GM19468 (cell line): ENCODE data around the gene ZNF189.
"Not testable (repeated sequence)": the region's sequence is repeated elsewhere in the genome, so short reads cannot be mapped to it uniquely, and the experiment has no call there.

Experiments used
- ATAC-seq: cut with Tn5 transposase; IDR thresholded peaks from one replicate; pipeline ENCODE4 v1.9.1; 2021; ENCODE audit warnings: mild to moderate bottlenecking, moderate library complexity, moderate number of reproducible peaks; ENCODE audit not compliant: unreplicated experiment; ENCODE audit errors: extremely low read depth

ZNF189 gene

DNA sequence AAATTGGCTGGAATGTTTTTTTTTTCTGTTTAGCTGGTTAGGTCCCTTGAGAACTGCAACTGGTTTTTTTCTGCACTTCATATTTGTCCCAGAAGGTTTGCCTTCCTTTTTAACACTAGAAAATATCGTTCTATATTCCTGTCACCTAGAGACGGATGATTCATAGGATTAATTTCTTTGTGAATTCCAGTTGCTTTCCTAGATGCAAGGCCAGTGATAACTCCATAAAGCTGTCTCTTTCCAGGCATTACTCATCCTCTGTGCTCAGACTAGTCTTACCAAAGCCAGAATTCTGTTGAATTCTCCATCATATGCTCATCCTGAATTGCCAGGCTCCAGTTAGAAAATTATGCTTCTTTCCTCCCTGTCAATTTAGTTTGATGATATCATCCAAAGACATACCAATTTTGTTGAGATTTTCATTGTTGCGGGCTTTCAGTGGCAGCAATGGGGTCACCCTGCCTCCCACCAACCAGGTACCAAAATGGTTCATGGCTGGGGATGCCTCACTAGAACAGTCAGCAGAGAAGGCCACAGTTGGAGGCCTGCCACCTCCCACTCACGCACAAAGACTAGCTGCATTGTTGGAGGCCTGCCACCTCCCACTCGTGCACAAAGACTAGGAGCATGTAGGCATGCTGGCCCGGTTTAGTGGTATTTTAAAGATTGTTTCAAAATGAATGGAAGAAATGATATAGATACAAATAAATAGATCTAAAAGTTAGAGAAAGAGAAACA lies 22.4 kb upstream of the ZNF189 start:
- ATAC-seq, result no peak

DNA sequence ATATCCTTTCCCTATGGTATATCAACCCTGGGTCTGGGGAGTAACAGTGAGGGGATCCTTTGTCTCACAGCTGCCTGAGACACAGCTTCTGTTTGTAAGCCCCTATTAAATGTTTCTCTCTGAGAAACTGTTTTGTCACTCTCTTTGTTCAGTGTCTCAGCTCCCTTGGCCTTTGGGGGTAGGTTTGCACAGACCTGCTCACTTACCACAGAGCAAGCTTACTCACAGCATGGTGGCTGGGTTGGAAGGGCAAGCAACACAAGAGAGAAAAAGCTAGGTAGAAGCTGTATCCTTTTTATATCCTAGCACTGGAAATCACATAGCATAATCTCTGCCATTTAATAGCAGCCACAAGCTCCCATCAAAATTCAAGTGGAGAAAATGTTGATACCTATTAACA lies 18.4 kb upstream of the ZNF189 start:
- no peak for ATAC-seq

DNA sequence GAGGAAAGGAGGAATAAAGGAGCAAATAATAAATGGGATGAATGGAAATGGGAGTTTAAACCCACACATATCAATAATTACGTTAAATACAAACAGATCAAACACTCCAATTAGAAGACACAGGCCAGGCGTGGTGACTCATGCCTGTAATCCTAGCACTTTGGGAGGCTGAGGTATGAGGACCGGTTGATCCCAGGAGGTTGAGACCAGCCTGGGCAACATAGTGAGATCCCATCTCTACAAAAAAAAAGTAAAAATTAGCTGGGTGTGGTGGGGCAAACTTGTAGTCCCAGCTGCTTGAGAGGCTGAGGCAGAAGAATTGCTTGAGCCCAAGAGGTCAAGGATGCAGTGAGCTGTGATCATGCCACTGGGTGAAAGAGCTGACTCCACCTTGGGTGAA lies 17.5 kb upstream of the ZNF189 start:
- no peak for ATAC-seq

DNA sequence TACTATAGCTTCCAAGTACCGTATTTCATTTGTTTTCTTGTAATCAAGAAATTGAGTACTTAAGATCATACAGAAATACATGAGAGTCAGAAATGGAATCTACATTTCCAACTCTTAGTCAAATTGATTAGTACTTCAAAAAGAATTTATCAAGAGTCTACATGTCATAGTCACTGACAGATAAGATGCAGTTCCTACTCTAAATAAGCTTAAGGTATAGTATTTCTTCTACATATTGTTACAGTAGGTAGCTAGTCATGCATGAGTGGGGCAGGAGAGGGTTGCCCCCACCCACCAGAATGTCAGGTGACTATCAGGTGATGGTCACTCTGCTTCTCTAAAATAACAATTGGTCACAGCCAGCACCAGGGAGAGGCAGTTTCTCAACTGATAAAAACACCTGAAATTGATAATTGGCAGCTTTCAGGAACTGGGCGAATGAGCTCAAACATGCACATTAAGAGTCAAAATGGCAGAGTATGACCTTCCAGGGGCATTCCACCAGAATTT lies 16.8 kb upstream of the ZNF189 start:
- no peak for ATAC-seq

DNA sequence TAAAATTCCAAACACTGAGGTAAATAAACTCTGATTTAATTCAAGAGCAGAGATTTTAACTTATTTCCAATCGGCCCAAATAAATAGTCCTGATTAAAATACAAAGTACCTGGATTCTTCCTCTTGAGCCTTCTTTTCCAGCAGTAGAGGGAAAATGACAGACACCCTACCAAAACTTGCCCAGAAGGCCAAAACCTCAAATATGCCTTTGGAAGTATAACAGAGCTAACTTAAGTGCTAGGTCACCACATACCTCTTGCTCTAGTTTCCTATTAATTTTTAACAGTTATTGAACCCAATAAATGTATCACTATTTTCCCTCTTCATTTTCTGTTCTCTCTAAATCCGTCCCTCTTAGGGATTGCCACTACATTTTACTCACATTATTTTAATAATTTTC lies 15.3 kb upstream of the ZNF189 start:
- ATAC-seq, result no peak

DNA sequence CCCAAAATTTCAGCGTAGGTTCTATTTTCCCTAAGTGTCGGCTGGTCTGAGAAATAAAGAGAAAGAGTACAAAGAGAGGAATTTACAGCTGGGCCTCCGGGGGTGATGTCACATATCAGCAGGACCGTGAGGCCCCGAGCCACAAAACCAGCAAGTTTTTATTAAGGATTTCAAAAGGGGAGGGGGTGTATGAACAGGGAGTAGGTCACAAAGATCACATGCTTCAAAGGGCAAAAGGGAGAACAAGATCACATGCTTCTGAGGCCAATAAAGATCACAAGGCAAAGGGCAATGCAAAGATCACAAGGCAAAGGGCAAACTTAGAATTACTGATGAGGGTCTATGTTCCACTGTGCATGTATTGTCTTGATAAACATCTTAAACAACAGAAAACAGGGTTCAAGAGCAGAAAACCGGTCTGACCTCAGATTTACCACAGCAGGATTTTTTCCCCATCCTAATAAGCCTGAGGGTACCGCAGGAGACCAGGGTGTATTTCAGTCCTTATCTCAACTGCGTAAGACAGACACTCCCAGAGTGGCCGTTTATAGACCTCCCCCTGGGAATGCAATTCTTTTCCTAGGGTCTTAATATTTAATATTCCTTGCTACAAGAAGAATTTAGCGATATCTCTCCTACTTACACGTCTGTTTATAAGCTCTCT lies 13.6 kb upstream of the ZNF189 start, which contains the start of gene BAAT:
TSS of gene BAAT (minus strand) at position 134 of the 664 bp plus-strand sequence. CDS start 13,602 bp downstream, outside the sequence.
- not testable (repeated sequence) for ATAC-seq

DNA sequence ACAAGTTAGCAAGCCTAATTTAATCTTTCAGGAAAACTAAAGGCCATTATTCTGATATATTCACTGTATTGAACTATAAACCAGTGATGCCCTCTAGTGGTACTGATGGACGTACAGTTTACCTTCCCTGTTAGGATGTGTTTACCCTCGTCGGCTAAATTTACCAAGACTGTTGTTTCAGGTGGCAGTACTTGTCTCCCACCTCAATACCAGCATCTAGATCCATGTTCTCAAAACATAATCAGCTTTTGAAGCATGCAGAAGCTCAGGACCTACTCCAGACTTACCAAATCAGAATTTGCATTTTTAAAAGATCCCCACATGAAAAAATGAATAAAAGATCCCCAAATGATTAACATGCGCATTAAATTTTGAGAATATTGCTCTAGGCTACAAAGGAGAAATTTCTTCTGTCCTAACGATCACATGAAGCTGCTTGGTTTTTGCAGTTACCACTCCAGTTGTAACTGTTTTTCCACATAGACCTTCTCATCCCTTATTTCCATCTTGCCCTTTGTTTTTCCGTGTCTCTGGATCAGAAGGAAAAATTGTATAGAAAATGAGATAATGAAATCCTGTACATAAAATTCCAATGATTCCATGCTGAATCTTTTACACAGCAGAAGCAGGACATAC lies 10.7 kb upstream of the ZNF189 start:
- no peak for ATAC-seq

DNA sequence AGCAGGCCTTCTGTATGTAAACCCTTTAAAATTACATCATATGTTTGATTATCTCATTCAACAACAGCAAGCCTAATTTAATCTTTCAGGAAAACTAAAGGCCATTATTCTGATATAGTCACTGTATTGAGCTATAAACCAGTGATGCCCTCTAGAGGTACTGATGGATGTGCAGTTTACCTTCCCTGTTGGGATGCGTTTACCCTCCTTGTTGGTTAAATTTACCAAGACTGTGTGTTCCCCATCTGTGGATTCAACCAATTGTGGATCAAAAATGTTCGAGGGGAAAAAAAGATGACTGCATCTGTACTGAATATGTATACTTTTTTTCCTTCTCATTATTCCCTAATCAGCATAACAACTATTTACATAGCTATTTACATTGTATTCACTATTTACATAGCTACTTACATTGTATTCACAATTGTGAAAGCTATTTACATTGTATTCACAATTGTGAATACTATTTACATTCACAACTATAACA lies 10.1 kb upstream of the ZNF189 start:
- ATAC-seq, result no peak

DNA sequence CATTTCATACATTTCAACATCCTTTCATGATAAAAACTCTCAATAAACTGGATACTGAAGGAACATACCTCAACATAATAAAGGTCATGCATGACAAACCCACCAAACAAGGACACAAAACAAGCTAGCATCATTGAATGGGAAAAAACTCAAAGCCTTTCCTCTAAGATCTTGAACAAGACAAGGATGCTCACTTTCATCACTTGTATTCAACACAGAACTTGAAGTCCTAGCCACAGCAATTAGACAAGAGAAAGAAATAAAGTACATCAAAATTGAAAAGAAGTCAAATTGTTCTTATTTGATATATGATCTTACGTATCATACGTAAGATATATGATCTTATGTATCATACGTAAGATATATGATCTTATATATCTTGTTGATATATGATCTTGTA lies 5.5 kb upstream of the ZNF189 start:
- ATAC-seq, result no peak

DNA sequence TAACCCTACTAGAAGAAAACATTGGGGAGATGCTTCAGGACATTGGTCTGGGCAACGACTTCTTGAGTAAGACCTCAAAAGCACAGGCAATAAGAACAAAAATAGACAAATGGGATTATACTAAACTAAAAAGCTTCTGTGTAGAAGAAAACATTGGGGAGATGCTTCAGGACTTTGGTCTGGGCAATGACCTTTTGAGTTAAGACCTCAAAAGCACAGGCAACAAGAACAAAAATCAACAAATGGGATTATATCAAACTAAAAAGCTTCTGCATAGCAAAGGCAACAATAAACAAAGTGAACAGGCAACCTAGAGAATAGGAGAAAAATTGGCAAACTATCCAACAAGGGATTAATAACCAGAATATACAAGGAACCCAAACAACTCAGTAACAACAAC lies 4.0 kb upstream of the ZNF189 start:
- no peak for ATAC-seq

DNA sequence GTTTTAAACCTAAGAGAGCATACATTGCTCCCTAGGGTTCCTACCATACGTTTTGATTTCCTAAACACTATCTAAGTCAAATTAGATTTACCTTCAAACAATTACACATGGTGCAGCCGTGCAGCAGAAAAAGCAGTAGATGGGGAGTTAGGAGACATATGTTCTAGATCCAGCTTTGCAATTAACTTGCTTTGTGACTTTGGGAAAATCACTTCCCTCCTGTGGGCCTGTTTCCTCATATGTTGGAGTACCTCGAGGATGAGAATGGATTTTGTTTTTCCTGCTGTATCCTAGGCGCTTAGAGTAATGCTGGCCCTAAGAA lies 944 bp upstream of the ZNF189 start:
- no peak for ATAC-seq

DNA sequence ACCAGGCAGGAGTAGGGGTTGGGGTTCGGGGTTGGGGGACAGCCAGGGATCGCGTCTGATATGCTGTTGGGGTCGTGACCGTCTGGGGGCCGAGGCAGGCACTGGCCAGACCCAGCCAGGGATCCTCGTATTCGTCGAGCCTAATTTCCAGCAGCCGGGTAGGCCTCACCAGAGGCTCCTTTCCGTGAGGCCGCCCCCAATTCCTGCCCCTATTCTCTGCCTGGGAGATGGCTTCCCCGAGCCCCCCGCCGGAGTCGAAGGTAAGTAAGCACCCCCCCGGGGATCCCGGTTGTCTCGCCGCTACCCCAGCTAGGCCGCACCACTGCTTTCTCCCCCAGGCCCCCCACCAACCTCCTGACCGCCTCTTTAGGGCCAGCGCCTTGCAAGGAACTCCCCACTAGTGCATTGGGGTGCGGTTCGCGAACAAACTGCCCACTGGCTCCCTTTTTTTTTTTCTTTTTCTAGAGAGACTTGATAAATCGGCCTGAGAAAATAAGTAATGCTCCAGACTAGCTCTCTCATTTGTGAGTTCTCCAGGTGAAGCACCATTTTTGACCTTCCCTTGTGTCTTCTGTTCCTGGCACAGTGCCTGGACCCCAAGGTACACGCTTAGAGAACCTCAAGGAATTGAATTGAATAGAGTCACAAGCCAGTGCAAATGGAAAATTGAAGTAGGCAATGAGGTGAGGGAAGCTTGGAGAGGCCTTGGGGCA lies 435 bp downstream of the ZNF189 start:
- no peak for ATAC-seq

DNA sequence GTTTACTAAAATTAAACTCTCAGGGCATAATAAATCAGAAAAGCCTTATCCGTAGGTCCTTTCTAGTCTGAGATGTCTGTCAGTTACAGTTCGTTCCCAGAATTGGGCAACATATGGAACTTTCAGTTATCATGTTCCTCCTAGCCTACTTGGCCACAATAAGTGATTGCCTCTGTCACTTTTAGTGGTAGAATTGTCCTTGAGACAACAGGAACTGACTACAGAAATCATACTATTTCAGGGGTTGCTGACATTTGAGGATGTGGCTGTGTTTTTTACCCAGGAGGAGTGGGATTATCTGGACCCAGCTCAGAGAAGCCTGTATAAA lies 956 bp downstream of the ZNF189 start:
- ATAC-seq, result no peak

DNA sequence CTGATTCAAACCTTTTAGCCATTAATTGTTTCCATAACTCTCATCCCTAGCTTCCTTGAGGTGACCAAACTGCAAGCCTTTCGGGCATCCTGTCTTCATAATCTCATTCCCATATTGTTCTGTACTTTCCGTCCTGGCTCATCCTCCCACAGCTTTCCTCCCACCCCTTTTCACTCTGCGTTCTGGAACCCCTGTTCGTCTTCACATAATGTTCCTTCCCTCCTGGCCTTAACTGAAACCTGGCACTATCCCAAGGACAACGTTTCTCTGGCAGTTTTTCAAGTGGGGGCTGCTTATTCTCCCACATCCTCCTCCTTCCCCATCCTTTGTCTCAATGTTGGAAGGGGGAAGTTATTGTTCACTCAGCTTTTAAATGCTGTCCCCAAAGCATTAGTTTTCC lies 1.5 kb downstream of the ZNF189 start:
- ATAC-seq, result no peak

DNA sequence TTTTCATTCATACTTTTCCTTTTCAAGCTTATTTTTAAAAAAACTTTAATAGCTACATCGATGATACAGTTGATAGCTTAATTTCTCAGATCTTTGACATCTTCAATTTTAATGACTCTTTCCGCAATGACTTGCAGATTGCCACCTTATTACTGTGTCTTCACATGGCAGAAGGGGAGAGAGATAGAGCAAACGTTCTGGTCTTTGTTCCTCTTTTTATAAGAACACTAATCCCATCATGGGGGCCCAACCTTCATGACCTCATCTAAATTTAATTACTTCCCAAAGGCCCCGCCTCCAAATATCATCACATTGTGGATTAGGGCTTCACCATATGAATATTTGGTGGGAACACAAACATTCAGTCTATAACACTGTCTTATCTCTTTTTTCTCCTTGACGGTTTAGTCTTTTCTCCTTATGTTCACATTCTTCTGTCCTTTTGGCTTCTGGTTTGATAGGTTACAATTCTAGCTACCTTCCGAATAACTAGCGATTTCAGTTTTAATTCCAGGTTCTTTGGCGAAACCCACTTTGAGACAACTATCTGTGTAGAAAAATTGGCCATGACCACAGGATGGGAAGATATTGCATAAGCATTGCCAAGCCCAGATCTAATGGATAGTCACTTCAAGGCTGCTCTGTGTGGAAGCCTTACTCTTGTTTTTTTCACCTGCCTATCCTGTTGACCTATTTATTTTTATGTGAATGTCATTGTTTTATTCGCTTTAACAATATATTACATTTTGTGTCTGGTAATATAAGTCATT lies 5.0 kb downstream of the ZNF189 start:
- ATAC-seq, result no peak

DNA sequence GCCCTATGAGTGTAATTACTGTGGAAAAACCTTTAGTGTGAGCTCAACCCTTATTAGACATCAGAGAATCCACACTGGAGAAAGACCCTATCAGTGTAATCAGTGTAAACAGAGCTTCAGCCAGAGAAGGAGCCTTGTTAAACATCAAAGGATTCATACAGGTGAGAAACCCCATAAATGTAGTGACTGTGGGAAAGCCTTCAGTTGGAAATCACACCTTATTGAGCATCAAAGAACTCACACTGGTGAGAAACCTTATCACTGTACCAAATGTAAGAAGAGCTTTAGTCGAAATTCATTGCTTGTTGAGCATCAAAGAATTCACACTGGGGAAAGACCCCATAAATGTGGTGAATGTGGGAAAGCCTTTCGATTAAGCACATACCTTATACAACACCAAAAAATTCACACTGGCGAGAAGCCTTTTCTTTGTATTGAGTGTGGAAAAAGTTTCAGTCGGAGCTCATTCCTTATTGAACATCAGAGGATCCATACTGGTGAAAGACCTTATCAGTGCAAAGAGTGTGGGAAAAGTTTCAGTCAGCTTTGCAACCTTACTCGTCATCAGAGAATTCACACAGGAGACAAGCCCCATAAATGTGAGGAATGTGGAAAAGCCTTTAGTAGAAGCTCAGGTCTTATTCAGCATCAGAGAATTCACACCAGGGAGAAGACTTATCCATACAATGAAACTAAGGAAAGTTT lies 9.9 kb downstream of the ZNF189 start:
- ATAC-seq, result no peak

DNA sequence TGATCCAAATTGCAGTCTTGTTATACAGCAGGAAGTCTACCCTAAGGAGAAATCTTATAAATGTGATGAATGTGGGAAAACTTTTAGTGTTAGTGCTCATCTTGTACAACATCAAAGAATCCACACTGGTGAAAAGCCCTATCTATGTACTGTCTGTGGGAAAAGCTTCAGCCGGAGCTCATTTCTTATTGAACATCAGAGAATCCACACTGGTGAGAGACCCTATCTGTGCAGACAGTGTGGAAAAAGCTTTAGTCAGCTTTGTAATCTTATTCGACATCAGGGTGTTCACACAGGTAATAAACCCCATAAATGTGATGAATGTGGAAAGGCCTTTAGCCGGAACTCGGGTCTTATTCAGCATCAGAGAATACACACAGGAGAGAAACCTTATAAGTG lies 10.4 kb downstream of the ZNF189 start:
- no peak for ATAC-seq

DNA sequence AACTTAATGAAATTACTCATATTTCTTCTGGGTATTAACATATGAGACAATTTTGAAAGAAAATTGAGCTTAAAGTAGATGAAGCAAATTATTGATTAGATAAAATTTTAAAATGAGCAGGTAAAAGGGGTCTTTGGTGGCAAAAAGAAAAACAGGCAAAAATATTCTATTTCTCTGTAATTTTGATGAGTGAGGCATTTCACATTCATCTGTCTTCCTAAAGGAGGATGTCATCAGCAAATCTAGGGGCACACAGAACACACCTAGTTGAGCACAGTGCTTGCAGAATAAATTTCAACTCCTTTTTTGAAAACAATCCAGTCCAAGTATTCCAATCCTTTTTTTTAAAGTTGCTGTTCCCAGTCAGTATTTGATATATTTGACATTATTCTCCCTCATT lies 16.2 kb downstream of the ZNF189 start:
- ATAC-seq, result no peak

DNA sequence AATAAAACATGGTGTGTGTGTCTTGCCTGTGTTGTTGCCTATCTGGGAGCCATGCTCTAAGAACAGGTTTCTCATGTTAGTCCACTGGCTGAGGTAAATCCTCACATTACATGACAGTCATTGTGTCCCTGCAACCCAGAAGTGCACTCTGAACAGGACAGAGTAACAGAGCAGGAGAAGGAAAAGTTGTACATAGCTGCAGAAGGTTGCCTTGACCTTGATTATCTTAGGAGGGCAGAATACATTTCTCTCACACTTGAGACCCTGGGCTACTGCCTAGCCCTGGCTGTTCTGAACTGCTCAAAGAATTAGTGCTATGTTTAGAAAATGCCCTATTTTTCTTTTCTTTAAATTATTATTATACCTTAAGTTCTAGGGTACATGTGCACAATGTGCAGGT lies 16.9 kb downstream of the ZNF189 start:
- ATAC-seq, result no peak
